NCI-H82 (cell line): ENCODE measurements around the gene DCDC1.
A peak's percentile ranks its signal among the peaks of the same experiment; 100 is the strongest.

ENCODE experiments used
- DNase-seq: peaks from one replicate; lab custom pipeline; 2025; lab: John Stamatoyannopoulos, UW

Gene DCDC1, protein sequence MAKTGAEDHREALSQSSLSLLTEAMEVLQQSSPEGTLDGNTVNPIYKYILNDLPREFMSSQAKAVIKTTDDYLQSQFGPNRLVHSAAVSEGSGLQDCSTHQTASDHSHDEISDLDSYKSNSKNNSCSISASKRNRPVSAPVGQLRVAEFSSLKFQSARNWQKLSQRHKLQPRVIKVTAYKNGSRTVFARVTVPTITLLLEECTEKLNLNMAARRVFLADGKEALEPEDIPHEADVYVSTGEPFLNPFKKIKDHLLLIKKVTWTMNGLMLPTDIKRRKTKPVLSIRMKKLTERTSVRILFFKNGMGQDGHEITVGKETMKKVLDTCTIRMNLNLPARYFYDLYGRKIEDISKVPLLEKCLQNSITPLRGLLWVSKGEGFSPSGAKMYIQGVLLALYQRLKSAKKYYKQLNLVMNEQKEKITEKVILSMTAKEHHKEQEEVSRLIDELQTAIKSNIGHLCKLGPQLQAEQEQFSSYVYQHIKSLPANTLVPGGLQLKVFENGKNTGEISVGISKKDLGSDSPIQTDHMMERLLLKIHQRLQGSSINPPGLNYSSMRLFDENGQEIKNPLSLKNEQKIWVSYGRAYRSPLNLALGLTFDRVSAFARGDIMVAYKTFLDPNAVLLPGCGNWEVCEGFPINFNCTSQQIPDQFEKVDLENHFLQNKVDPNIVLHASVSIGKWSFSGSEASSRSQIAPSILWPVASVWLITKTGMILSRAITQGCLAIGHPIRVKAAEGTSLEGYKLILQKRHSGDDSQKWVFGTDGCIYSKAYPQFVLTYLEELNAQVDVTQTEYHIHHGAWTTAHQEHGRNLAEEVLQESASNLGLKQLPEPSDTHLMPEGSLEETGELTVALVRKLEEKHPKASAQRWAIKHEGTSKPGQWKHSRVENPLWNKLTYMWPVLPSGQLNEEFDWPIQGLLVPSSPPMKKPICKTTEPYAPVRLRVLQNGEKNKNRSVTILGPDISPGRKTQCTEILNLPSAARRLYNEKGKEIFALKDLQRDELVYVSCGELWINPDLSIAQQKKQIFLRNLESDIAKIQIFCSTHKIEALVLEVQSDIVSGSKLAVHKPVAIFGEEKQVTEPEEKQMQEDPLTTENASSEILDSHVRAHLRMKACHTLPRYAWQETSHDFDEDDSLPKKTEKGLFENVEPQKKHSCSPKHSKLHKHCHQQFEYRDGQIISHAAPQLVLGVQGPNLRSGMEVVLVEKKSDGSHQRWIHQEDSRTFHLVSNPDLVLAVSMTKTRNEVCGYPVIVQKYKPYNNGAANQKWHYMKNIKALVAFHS (N-terminal part only)

DNA sequence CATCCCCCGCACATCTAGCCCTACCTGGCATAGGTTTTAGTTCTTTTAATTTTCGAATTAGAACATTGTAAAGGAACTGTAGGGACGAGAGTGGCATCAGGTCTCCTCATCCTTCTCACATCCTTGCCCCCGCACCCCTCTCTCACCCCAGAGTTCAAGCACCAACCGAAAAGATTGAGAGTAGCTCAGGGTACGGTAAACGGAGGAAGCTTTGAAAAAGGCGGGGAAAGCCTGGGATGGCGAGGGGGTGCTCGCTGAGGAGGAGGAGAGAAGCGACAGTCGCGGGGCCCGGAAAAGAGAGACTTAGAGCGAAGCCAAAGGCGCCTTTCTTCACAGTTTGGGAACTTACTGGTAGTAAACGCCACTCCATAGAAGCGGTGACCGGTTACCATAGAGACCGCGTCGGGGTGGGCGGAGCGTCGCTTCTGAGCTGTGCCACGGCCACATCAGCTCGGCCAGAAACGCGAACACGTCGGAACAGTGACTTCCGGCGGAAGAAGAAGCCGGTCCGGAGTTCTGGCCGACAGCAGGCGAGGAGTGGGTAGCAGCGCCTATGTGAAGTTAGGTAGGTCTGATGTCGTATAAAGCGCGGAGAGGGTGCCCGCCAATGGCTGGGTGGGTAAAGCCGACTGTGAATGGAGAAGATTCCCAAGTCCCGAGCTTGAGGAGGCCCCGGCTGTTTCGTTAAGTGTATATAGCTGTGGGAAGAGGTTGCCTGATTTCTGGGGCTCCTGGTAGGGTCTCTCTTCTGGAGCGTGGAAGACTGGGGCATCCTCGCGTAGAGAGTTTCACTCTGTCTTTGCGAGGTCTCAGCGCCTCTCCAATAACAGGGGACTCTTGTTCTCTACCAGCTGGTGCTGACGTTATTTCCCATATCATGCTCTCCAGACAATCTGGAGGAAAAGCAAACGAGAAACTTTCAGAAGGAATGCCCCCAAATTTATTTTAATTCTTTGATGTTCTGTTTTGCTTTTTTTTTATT, at the start of gene DCDC1, which contains the start of gene DNAJC24:
DCDC1 (minus strand) TSS at position 392 of the 982 bp plus-strand sequence. CDS start 41,459 bp downstream, outside the sequence.
DNAJC24 (plus strand) TSS at position 513 of the 982 bp plus-strand sequence. CDS start 889 bp downstream, outside the sequence.
- peak; percentile 96 for DNase-seq

DNA sequence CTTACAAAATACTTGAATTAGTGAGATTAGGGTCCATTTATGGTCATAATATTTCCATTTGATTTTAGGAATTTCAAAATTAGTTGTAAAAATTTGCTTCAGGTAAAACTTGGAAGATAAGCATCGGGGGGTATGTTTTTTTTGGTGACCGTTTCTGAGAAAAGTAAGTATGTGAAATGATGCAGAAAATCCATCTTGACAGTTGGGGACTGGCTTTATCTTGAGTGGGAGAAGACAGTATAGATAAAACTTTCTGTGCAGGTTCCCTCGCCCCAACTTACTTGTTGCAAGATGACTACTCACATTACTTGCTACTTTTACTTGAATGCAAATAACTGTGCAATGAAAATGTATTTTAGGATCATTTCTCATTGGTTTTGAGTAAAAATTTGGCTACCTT, 49.6 kb upstream of the DCDC1 start:
- no peak for DNase-seq

DNA sequence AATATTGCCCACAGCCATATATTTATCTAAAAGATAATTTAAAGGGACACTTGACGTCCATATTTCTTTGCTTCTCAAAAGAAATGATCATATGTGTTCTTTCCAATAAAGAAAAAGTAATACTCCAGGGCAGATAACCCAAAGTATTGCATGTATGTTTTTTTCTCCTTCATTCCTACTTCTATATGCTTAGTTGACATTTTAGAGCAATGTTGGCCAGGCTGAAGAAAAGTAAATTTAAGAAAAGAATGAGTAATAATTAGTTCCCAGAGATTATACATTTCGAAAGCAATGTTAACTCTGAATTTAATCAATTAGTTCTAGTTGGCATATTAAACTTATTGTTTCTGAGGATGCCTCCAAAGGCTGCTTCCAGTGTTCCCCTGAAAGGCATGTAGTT, 48.3 kb upstream of the DCDC1 start:
- DNase-seq: no peak

DNA sequence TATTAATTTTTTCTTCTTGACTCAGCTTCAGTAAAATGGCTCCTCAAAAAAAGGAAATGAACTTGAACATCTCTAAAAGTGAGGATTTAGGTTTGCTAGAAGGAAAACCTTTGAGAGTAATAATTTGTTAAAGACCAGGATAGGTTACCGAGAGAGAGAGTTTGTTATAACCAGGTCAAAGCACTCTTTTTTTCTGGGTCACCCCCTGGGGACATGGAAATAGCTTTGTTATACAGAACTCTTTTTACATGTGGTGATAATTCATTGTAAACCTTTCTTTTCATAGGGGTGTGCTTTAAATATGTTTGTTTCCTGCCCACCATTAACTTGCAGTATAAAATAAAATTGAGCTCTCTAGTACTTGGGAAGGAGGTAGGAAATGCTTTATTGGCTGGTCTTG, 47.8 kb upstream of the DCDC1 start:
- no peak for DNase-seq

DNA sequence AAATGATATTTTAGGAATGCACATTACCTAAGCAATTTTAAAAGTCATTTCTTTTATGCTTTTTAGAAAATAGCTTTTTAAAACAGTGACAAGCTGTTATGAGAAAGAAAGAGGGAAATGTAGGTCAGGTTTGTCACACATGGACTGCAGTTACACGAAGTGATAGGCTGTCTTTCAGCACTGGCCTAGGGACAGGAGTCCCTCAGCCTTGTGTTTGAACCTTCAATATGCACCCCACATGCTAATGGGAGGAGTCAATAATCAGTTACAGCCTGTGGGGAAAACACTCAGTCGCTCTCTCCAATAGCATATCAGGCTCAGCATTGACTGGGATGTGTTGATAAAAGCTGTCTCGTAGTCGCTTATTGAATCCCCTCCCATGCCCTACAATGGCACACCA, 45.9 kb upstream of the DCDC1 start:
- no peak for DNase-seq

DNA sequence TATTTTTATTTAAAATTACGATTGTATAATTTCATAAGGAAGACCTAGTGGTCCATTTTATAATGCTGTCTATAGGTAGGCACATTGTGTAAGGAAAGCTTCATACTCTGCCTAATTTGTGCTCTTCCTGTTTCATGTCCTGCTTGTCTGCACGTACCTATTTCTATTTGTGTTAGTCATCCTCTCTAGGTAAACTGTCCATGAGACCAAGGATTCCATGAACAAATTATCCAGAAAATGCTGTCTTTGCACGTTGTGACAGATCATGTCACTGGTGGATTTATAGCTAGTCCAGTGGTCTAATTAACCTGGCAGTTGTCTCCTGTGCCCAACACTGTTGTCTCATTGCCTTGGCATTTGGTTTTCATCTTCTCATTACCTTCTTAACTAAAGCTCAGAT, 44.8 kb upstream of the DCDC1 start:
- DNase-seq: no peak

DNA sequence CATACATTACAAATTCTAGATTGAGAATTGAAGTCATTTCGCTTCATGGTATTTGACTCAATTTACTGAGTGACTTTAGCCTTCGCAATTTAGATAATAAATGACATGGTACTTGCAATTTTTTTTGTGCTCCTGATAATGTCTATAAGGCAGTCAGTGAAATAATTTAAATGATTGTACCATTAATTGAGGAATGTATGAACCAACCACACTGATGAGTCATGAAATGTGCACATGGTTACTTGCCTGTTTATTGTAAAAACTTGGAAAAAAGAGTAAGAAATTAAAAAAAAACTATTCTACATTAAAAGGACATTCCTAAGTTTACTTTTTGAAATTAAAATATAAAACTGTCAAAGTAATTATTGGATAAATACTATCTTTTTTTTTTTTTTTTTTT, 43.4 kb upstream of the DCDC1 start:
- no peak for DNase-seq

DNA sequence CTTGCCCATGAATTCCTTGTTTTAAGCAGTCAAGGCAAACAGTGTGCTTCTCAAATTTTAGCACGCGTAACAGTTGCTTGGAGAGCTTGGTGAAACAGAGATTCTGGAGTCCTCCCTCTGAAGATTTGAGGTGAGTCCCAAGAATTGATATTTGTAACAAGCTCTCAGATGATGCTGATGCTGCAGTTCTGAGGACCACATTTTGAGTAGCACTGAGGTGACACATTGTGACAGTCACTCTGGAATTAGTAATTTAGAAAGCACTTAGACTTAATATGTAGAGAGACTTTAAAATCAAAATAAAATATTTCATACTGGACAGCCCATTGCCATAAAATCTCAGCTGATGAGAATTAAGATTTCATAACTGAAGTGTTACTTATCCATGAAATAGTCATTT, 38.7 kb upstream of the DCDC1 start:
- no peak for DNase-seq

DNA sequence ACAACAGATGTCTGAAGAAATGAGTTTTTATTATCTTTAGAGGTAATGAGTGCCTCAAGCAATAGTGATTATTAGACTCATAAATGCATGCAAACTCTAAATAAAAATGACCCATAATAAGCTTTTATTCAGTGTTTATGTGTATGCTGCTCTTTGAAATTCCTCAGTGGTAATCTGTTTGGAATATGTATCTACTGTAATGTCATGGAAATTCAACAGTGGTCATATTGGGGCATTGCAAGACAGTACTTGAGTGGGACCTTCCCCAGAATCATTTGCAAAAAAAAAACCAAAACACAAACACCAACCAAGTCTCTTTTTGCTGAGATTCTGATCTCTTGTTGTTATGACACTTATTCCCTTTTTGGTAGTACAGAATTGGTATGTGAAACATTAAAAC, 35.1 kb upstream of the DCDC1 start:
- DNase-seq: no peak

DNA sequence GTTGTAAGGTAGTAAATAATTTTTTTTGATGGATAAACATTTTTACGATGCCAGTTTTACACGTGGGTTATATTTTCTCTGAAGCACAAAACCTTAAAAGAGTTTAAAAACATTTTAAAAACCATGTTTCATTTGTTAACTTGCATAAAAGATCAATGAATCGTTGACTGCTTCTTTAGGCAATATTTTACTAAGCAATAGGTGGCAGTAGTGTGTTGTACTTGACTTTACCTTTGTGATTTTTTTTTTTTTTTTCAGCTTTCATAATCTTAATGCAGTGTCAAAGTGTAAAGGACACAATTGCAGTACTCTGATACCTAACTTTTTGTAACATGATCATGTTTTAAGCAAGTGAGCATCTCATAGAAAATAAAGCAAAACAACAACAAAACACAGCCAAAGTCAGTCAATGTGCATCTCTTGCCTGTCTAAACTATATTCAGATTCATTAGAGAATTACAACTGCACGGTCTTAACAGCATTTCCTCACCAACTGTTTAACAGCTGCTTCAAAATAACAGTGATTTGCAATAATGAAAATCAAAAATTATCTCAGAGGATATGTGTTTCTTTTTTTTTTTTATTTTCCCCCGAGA, 27.8 kb upstream of the DCDC1 start:
- DNase-seq: peak; percentile 27

DNA sequence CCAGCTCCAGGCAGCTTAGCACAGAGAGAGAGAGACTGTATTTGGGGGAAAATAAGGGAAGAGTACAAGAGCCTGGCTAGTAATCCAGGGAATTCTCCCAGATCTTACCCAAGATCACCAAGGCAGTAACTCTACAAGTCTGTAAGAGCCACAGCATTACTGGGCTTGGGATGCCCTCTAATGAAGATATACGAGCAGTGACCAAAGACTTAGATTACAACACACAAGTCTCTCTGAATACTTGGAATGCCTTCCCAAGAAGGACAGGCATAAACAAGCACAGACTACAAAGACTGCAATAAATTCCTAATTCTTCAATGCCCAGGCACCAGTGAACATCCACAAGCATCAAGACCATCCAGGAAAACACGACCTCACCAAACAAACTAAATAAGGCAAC, 17.8 kb upstream of the DCDC1 start:
- no peak for DNase-seq

DNA sequence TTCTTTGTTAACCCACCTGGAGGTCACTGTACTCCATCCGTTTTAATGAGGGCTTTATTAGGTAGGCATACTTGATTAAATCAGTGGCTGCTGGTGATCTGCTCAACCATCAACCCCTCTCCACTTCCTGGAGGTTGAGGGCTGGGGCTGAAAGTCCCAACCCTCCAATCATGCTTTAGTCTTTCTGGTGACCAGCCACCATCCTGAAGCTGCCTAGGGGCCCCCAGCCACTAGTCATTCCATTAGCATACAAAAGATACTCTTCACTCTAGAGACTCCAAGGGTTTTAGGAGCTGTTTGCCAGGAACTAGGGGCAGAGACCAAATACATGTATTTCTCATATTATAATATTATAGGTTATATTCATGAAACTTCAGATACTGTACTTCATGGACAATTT, 13.6 kb upstream of the DCDC1 start:
- DNase-seq: no peak

DNA sequence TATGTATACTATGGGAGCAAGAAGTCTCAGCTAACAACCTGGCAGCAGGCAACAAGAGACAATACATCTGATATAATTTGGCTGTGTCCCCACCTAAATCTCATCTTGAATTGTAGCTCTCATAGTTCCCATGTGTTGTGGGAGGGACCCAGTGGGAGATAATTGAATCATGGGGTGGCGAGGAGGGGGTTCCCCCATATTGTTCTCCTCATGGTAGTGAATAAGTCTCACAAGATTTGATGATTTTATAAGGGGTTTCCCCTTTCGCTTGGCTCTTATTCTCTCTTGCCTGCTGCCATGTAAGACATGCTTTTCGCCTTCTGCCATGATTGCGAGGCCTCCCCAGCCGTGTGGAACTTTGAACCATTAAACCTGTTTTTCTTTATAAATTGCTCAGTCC, 6.3 kb upstream of the DCDC1 start:
- DNase-seq: no peak

DNA sequence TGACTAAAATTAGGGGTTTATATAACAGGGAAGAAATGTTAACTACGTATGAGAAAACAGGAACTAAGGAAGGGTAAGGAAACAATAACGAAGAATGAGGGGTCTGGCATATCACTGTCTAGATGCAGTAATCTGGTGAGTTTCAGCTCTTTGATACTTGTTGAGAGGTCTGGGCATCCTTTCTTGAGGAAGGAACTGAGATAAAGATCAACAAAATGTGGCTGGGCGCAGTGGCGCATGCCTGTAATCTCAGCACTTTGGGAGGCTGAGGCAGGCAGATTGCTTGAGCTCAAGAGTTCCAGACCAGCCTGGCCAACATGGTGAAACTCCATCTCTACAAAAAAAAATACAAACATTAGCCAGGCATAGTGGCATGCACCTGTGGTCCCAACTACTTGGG, 2.7 kb downstream of the DCDC1 start:
- no peak for DNase-seq

DNA sequence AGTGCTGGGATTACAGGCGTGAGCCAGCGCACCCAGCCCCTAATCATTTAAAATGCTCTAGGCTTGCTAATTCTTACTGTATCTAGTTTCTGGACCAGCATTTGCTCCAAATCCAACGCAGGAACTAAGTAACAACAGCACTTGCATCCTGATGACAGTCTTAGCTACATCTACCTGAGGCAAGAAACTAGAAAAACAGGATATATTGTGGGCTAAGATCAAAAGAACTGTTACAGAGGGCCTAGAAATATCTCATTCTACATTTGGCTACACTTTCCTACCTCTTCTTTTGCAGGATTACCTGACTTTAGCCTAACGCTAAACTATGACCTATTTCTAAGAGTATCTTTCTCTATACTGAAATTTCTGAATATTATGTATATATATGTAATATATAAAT, 7.8 kb downstream of the DCDC1 start:
- no peak for DNase-seq

DNA sequence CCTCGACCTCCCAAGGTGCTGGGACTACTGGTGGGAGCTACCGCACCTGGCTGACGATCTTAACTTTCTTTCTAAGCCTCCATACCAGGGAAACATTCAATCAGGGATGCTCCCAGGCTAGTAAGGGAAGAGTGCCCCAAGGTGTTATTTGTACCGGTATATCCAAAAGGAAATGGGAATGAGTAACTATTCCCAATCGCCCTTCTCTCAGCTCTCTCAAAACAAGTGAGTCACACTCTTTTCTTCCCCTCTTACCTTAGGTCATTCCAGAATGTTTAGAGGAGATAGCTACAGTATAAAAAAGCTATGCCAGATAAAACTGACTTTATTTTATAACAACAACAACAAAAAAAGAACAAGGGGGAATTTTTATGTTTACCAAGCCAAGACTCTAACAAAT, 13.7 kb downstream of the DCDC1 start:
- DNase-seq: no peak

DNA sequence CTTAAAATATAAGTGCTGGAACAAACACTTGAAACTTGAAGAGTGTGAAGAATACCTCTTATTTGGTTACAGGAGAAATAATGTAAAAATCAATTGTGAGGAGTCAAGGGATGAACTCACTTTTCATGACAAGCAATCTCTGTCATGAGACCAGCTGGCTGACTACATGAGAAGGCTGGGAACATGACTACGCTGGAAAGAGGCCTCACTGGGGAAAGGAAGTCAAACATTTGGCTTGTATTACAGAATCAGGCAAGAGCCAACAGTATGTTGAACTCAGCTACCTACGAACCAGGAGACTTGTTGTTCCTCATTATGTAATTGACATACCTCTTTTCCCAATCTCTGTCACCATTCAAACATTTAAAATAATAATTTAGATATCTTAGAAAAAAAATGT, 14.4 kb downstream of the DCDC1 start:
- no peak for DNase-seq

DNA sequence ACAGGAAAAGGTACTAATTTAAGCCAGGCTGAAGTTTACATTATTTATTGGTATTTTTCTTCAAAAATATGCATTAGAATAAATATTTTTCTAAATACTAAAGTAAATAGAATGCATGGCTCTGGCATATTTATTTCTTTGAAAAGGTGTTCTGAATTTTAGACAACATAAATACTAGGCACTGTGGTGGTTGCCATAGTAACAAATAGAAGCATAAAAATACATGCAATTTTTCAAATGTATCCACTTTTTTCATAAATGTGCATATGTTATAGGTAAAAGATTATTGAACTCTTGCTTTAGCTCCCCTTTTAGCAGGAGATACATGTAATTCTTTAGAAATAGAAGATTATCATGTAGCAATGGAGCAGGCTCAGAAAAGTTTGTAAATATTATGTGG, 18.4 kb downstream of the DCDC1 start:
- no peak for DNase-seq

DNA sequence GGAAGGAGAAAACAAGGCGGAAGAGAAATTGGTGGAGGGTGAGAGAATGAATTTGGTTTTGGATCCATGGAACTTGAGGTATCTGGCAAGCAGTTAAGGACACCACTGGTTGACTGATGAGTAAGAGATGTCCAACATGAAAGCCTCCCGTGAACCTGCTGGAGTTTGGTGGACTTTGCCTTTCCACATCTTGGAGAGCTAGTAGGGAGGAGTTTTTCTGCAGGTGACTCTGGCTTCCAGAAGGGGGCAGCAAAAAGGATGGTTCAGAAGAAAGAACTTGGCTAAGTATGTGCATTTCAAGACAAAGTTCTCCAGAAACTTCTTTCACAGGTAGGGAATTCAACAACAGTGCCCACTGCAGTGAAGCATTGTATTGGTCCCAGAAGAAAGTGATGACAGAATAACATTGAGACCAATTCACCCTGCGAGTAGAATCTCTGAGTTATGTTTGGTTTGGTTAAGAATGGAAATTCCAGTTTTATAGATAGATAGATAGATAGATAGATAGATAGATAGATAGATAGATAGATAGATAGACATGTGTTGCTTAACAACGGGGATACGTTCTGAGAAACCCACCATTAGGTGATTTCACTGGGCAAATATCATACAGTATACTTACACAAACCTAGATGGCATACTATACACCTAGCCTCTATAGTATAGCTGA, 28.5 kb downstream of the DCDC1 start:
- peak; percentile 37 for DNase-seq

DNA sequence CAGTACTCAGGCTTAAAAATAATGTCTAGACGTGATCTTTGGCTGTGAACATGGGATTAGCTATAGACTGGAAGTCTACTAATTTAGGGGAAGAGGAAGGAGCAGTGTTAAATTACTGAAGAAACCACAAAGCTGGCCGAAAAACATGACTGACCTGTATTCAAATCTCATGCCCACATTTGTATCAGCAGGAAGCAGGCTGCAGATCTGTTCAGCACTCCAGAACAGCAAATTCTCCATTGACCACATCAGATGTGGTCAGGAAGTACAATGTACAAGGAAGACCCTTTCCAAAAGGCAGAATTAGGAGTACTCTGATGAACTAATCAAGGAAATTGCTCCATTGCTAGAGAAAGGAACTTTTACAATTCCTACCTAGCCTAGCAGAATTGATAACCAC, 31.7 kb downstream of the DCDC1 start:
- DNase-seq: no peak
